GM21576 (cell line): ENCODE results near the gene ZNF232.
"Not testable (repeated sequence)": the region's sequence is repeated elsewhere in the genome, so short reads cannot be mapped to it uniquely, and the experiment has no call there.

Experiments
- ATAC-seq: cut with Tn5 transposase; IDR thresholded peaks from one replicate; pipeline ENCODE4 v1.9.1; 2021; ENCODE audit warnings: mild to moderate bottlenecking, moderate library complexity; ENCODE audit not compliant: unreplicated experiment

The ZNF232 gene

GRCh38 chr17:5111402-5112204 lies at the start of gene ZNF232:
Gene ZNF232 (minus strand): TSS chr17:5111878. CDS start chr17:5111822, 56 bp downstream.
- peak; percentile 77 for ATAC-seq

GRCh38 chr17:5160702-5161101 lies 49.0 kb upstream of the ZNF232 start:
- not testable (repeated sequence) for ATAC-seq

- ATAC-seq = not testable (repeated sequence)
These were observed 34.4 kb upstream of the ZNF232 start for GRCh38 chr17:5146122-5146521.

GRCh38 chr17:5142877-5143276 lies 31.2 kb upstream of the ZNF232 start:
- ATAC-seq = not testable (repeated sequence)

GRCh38 chr17:5139458-5139732 lies 27.7 kb upstream of the ZNF232 start:
- ATAC-seq = no peak

- no peak for ATAC-seq
These were observed 27.2 kb upstream of the ZNF232 start for GRCh38 chr17:5138616-5139457.

- not testable (repeated sequence) for ATAC-seq
These were observed 26.5 kb upstream of the ZNF232 start for GRCh38 chr17:5138198-5138544.

- not testable (repeated sequence) for ATAC-seq
These were observed 26.0 kb upstream of the ZNF232 start for GRCh38 chr17:5137511-5138197.

- not testable (repeated sequence) for ATAC-seq
These were observed 25.1 kb upstream of the ZNF232 start for GRCh38 chr17:5136580-5137412.

GRCh38 chr17:5135726-5136579 lies 24.3 kb upstream of the ZNF232 start:
- ATAC-seq = no peak

- not testable (repeated sequence) for ATAC-seq
These were observed 23.5 kb upstream of the ZNF232 start for GRCh38 chr17:5135131-5135712.

- ATAC-seq = not testable (repeated sequence)
These were observed 22.9 kb upstream of the ZNF232 start for GRCh38 chr17:5134571-5134970.

- ATAC-seq = not testable (repeated sequence)
These were observed 22.3 kb upstream of the ZNF232 start for GRCh38 chr17:5133961-5134360.

- ATAC-seq = no peak
These were observed 21.6 kb upstream of the ZNF232 start for GRCh38 chr17:5133311-5133710.

- ATAC-seq = not testable (repeated sequence)
These were observed 21.0 kb upstream of the ZNF232 start for GRCh38 chr17:5132503-5133225.

- ATAC-seq = not testable (repeated sequence)
These were observed 20.3 kb upstream of the ZNF232 start for GRCh38 chr17:5131799-5132502.

- no peak for ATAC-seq
These were observed 19.6 kb upstream of the ZNF232 start for GRCh38 chr17:5131146-5131715.

GRCh38 chr17:5130687-5131086 lies 19.0 kb upstream of the ZNF232 start:
- ATAC-seq = not testable (repeated sequence)
